ENCODE results near the gene ARIH2.

- TF ChIP-seq CTCF (optimal IDR thresholded peaks at IDR 0.05 in 1 of 3, IDR thresholded peaks at IDR 0.05 in 1 of 3, conservative IDR thresholded peaks at IDR 0.05 in 1 of 3; ENCODE audit: extremely low read depth in 1 of 3, insufficient read depth in 2 of 3, low read length in 3 of 3) (no peak), EZH2 (IDR thresholded peaks at IDR 0.05; ENCODE audit: low read length) (no peak)
Measured at GRCh38 chr3:48950051-48950450, 31.4 kb downstream of the ARIH2 start.

All from keratinocyte (primary cell).